Endothelial cell of umbilical vein (primary cell): ENCODE measurements around the gene SARS1. TPM values are rescaled to one million over a fixed set of nuclear protein-coding genes. Genes with fewer than 3 reads are reported as not detected.

Experiments
- BruUV-seq: library from RNA; stranded (reverse); fragments of 400-500 nt; replicated peaks from 2 replicates; lab custom pipeline; 2021; lab: Mats Ljungman, UMichigan
- CTCF ChIA-PET: fragments of 300-600, 350-600 bp; sonication (Branson Sonifier 250); formaldehyde crosslinking; loops from one replicate; lab custom pipeline; 2021; ENCODE audit warnings: antibody characterized with exemption, inconsistent platforms; lab: Charles Lee
- POLR2A ChIA-PET: fragments of 300-600, 350-600 bp; sonication (Branson Sonifier 250); formaldehyde crosslinking; loops from one replicate; lab custom pipeline; 2021; ENCODE audit warnings: antibody characterized with exemption, inconsistent platforms; lab: Charles Lee
- DNase-seq: peaks from one replicate; pipeline ENCODE4 v3.0.0-alpha.2; 2011; ENCODE audit warnings: low read depth, low spot score
- FAIRE-seq: peaks from 2 replicates; lab custom pipeline; 2011; peaks lifted over from hg19 to GRCh38; lab: Jason Lieb, UNC
- H2AFZ ChIP-seq: 2 replicates; pipeline ENCODE4 v1.6.0; 2012; ENCODE audit warnings: low read depth, low read length, control low read depth, inconsistent platforms
- H3K27ac ChIP-seq: 2 replicates; pipeline ENCODE4 v1.5.1; 2011; ENCODE audit warnings: low read depth, mild to moderate bottlenecking, control low read depth, low read length, moderate library complexity; ENCODE audit not compliant: insufficient read depth
- H3K27me3 ChIP-seq, 2 experiments: 2 replicates each; pipeline versions ENCODE4 v1.6.0 to v1.6.1; 2011; ENCODE audit warnings: low read length in 2 of 2, mixed read lengths in 1 of 2; ENCODE audit not compliant: control insufficient read depth in 2 of 2, insufficient read depth in 2 of 2
- H3K36me3 ChIP-seq, 2 experiments: 2 replicates in 1 of 2; 3 replicates in 1 of 2; pipeline ENCODE4 v1.5.1; 2011; ENCODE audit warnings: low read length in 2 of 2, mild to moderate bottlenecking in 1 of 2, moderate library complexity in 1 of 2; ENCODE audit not compliant: control insufficient read depth in 2 of 2, insufficient read depth in 2 of 2; ENCODE audit errors: extremely low read depth in 1 of 2
- H3K4me1 ChIP-seq: 3 replicates; pipeline ENCODE4 v1.5.1; 2011; ENCODE audit warnings: mild to moderate bottlenecking, low read length; ENCODE audit not compliant: control insufficient read depth, insufficient read depth; ENCODE audit errors: extremely low read depth
- H3K4me2 ChIP-seq: 2 replicates; pipeline ENCODE4 v1.6.1; 2011; ENCODE audit warnings: low read length, control low read depth, mixed read lengths; ENCODE audit not compliant: insufficient read depth
- H3K4me3 ChIP-seq, 3 experiments: fragments of 200-600 bp in 1 of 3; sonication (generic), shearing (Covaris generic) in 1 of 3; replicated peaks in 1 of 3; 2 replicates each; pipeline ENCODE4 v1.5.1; 2011 to 2016; ENCODE audit warnings: control low read depth in 3 of 3, low read length in 3 of 3, mild to moderate bottlenecking in 2 of 3, inconsistent platforms in 1 of 3, low read depth in 1 of 3, moderate library complexity in 1 of 3; ENCODE audit not compliant: insufficient read depth in 1 of 3
- H3K79me2 ChIP-seq: 2 replicates; pipeline ENCODE4 v1.6.0; 2012; ENCODE audit warnings: low read length, inconsistent platforms; ENCODE audit not compliant: control insufficient read depth, insufficient read depth
- H3K9ac ChIP-seq: replicated peaks from 2 replicates; pipeline ENCODE3; 2011; ENCODE audit warnings: low read length, control low read depth; ENCODE audit not compliant: insufficient read depth; ENCODE audit errors: extremely low read depth
- H3K9me1 ChIP-seq: replicated peaks from 3 replicates; pipeline ENCODE4 v1.6.0; 2011; ENCODE audit warnings: mild to moderate bottlenecking, low read length; ENCODE audit not compliant: control insufficient read depth, insufficient read depth; ENCODE audit errors: extremely low read depth
- H3K9me3 ChIP-seq: replicated peaks from 2 replicates; pipeline ENCODE4 v1.5.1; 2012; ENCODE audit warnings: low read length, inconsistent platforms; ENCODE audit not compliant: control insufficient read depth, insufficient read depth
- H4K20me1 ChIP-seq: replicated peaks from 2 replicates; pipeline ENCODE3; 2011; ENCODE audit warnings: mild to moderate bottlenecking, low read length; ENCODE audit not compliant: control insufficient read depth, insufficient read depth; ENCODE audit errors: extremely low read depth
- JUN ChIP-seq: IDR thresholded peaks from 2 replicates; pipeline ENCODE4 v1.6.1; 2011; ENCODE audit warnings: borderline replicate concordance, low read depth; ENCODE audit not compliant: insufficient read length, insufficient read depth
- POLR2A ChIP-seq: IDR thresholded peaks from 2 replicates; pipeline ENCODE4 v1.6.1; 2012; ENCODE audit warnings: low read depth, mild to moderate bottlenecking, control low read depth, low read length
- POLR2AphosphoS5 ChIP-seq: IDR thresholded peaks from 2 replicates; pipeline ENCODE4 v1.6.1; 2012; ENCODE audit warnings: low read depth, mild to moderate bottlenecking, control low read depth, low read length, moderate library complexity; ENCODE audit not compliant: insufficient read depth
- dilution Hi-C: fragments of 300-500 bp; cut with MboI; formaldehyde crosslinking; loops from one replicate; pipeline ENCODE4 v1.15.0; 2019; ENCODE audit warnings: low sequenced_read_pairs; ENCODE audit not compliant: extremely low pct_ligation_motif_present
- intact Hi-C: fragments of 100-400 bp; cut with micrococcal nuclease; formaldehyde crosslinking; loops from one replicate; pipeline ENCODE4 v1.10.0; 2022
- polyA plus RNA-seq, 4 experiments: library from polyadenylated mRNA; depleted of rRNA in 3 of 4; stranded (reverse) in 3 of 4; unstranded in 1 of 4; fragments of >200 nt; gene quantifications; 2 replicates each; pipeline versions ENCODE4 v1.2.1 to v1.2.3, GENCODE V29; 2011 to 2012; ENCODE audit warnings: missing spikeins in 1 of 4
- total RNA-seq: library from RNA; stranded (reverse); gene quantifications from 2 replicates; pipeline ENCODE4 v1.2.3, GENCODE V29; 2021

The SARS1 gene
- total and polyA plus RNA-seq, 2 donors (not counting 3 experiments of a cell fraction or from before 2014, with no cell fraction given) = 110 to 178 TPM

GRCh38 chr1:109240158-109241152, 26.7 kb downstream of the SARS1 start:
- dilution Hi-C loops = no loop called here

GRCh38 chr1:109241344-109241743, 27.6 kb downstream of the SARS1 start:
- intact Hi-C loops = no loop called here
- CTCF ChIA-PET = interaction anchor here (0.7 to 4.8 kb wide), 5 partner anchors 9 to 157 kb away, joined by 3 to 41 read pairs (median 6); partner anchors contain the start of genes CELSR2 and SORT1
- H3K4me2 ChIP-seq = no peak overlapping the region

More at GRCh38 chr1:109240158-109241152, 26.7 kb downstream of the SARS1 start:
- Histone ChIP-seq H4K20me1 (no peaks in the 10 kb centered on the region), H2AFZ (no peak overlapping the region), H3K4me1 (no peaks in the 10 kb centered on the region), H3K36me3 (peaks cover 13 to 29% of the 10 kb centered on the region in 2 experiments), H3K27me3 (peaks cover 12 to 17% of the 10 kb centered on the region in 2 experiments), H3K9me3 (no peaks in the 10 kb centered on the region), H3K4me3 (no peak overlapping the region), H3K4me2 (no peak overlapping the region), H3K27ac (no peak overlapping the region), H3K79me2 (no peaks in the 10 kb centered on the region), H3K9me1 (no peaks in the 10 kb centered on the region), H3K9ac (no peak overlapping the region)
- FAIRE-seq (no peak), DNase-seq (no peak)
- CTCF ChIA-PET = interaction anchor here (1.1 to 4.8 kb wide), 7 partner anchors 10 to 292 kb away, joined by 3 to 41 read pairs (median 3); partner anchors contain the start of genes CELSR2 and SORT1
- BruUV-seq = no TSS peak
- intact Hi-C loops = loop anchor here (1.0 kb wide), 1 partner anchor 9 kb away; the partner anchor contains the start of gene CELSR2
- peak; percentile 24 for TF ChIP-seq POLR2A
- TF ChIP-seq POLR2AphosphoS5 = no peak
- POLR2A ChIA-PET = no interaction called here

More at GRCh38 chr1:109241344-109241743, 27.6 kb downstream of the SARS1 start:
- Histone ChIP-seq H3K27me3 (peaks cover 12 to 17% of the 10 kb centered on the region in 2 experiments), H3K4me3 (no peak overlapping the region), H2AFZ (no peak overlapping the region), H3K9ac (no peak overlapping the region), H3K4me1 (no peaks in the 10 kb centered on the region), H3K36me3 (peaks cover 5 to 20% of the 10 kb centered on the region in 2 experiments), H3K27ac (no peak overlapping the region), H3K9me1 (no peaks in the 10 kb centered on the region), H3K79me2 (no peaks in the 10 kb centered on the region), H4K20me1 (no peaks in the 10 kb centered on the region), H3K9me3 (no peaks in the 10 kb centered on the region)
- dilution Hi-C loops = no loop called here
- no peak for TF ChIP-seq JUN
- FAIRE-seq (no peak), DNase-seq (no peak)
- POLR2A ChIA-PET = no interaction called here
- no TSS peak for BruUV-seq
